Immature natural killer cell (primary cell): Measurements from ENCODE around the gene LEMD2. TPM values are rescaled to one million over a fixed set of nuclear protein-coding genes. Genes with fewer than 3 reads are reported as not detected.

Experiments used
- DNase-seq, 3 donors: peaks; one replicate each; pipeline ENCODE4 v3.0.0; 2022; ENCODE audit warnings: mixed read lengths in 1 of 3
- H3K27ac Mint-ChIP-seq, 6 donors: one replicate each; pipeline ENCODE4 v1.8.0; 2020; ENCODE audit warnings: mixed read lengths in 6 of 6, mild to moderate bottlenecking in 5 of 6, inconsistent platforms in 4 of 6, moderate library complexity in 3 of 6
- H3K27me3 Mint-ChIP-seq, 3 donors: one replicate each; pipeline ENCODE4 v1.8.0; 2020 to 2021; ENCODE audit warnings: low read depth in 3 of 3, mild to moderate bottlenecking in 3 of 3, mixed read lengths in 3 of 3, moderate library complexity in 3 of 3, inconsistent platforms in 1 of 3
- H3K36me3 Mint-ChIP-seq, 3 donors: one replicate each; pipeline ENCODE4 v1.8.0; 2020; ENCODE audit warnings: mixed read lengths in 3 of 3, inconsistent platforms in 2 of 3, mild to moderate bottlenecking in 2 of 3
- H3K4me1 Mint-ChIP-seq, 2 donors: one replicate each; pipeline ENCODE4 v1.8.0; 2020; ENCODE audit warnings: inconsistent platforms in 2 of 2, mild to moderate bottlenecking in 2 of 2, mixed read lengths in 2 of 2, moderate library complexity in 1 of 2
- H3K4me3 Mint-ChIP-seq, 5 donors: one replicate each; pipeline ENCODE4 v1.8.0; 2020; ENCODE audit warnings: mild to moderate bottlenecking in 5 of 5, mixed read lengths in 5 of 5, inconsistent platforms in 3 of 5, moderate library complexity in 3 of 5
- H3K9me3 Mint-ChIP-seq, 6 donors: one replicate each; pipeline ENCODE4 v1.8.0; 2020; ENCODE audit warnings: mild to moderate bottlenecking in 6 of 6, mixed read lengths in 6 of 6, inconsistent platforms in 4 of 6, moderate library complexity in 3 of 6
- polyA plus RNA-seq, 3 donors: library from polyadenylated mRNA; unstranded; fragments of 300-500 nt; fragmentation: Illumina TruSeq; gene quantifications; one replicate each; pipeline ENCODE4 v1.2.3, GENCODE V29; 2021

The LEMD2 gene
- polyA plus RNA-seq, 3 donors from 2014 or later = 22.6 to 39.8 (median 23.6) TPM

DNA sequence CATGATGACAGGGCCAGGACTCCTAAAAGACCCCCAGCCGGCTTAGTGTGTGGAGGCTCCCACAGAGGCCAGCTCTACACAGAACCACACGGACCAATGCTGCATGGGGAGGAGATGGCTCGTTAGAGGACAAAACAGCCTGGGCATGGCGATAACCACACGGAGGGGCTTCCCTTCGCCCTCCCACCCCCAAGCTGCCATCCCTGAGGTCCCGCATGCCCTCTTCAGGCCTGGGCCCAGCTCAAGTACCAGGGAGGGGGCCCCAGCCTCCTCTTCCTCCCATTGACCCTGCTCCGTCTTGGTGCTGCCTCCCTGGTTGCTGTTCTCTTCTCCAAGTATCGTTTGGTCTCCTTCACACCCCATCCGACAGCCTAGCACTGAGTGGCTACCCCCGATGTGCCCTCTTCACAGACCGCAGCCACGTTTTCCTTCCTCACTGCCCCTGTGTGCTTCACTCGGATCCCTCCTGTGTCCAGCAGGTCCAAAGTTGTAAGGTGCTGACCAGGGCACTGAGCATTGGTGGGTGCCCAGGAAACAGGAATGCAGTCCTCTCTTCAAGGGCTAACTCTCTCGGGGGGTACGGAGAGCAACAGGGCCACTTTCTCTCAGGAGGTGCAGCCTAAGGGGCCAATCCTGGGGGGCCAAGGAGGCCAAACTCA is 24.4 kb upstream of the LEMD2 start:
- Mint-ChIP-seq H3K4me3 (no peak overlapping the region), H3K4me1 (peaks cover 9 to 12% of the 10 kb centered on the region in 2 donors), H3K27me3 (peaks cover 19 to 24% (median 19%) of the 10 kb centered on the region in 3 donors), H3K9me3 (peaks cover 0 to 2% (median 0%) of the 10 kb centered on the region in 6 donors), H3K27ac (no peak overlapping the region), H3K36me3 (peaks cover 0 to 5% (median 0%) of the 10 kb centered on the region in 3 donors)
- no peak for DNase-seq

DNA sequence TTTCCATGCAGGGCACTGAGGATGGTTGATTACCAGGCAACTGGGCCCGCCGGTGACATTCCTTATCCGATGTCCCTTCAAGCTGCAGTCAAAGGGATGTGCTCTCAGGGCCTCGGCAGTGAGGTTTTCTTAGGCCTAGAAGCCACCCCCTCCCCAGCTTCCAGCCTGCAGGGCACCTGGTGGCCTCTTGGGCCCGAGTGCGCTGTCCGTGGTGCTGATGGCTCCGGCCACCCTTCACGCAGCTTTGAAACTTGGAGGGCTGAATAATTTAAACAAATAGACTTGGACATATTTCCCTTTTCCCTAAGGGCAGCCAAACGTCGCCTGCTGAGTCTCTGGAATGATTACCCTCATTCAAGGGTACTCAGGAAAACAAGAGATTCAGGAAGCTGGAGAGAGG is 23.7 kb upstream of the LEMD2 start:
- H3K4me1 Mint-ChIP-seq = peaks cover 16 to 19% of the 10 kb centered on the region in 2 donors
- DNase-seq = peak; percentile 21 to 45 (median 26)
- no peak overlapping the region for H3K27ac Mint-ChIP-seq
- no peak overlapping the region for H3K4me3 Mint-ChIP-seq
- H3K9me3 Mint-ChIP-seq = peaks cover 0 to 2% (median 0%) of the 10 kb centered on the region in 6 donors
- peaks cover 18 to 26% (median 19%) of the 10 kb centered on the region in 3 donors for H3K27me3 Mint-ChIP-seq
- peaks cover 0 to 8% (median 0%) of the 10 kb centered on the region in 3 donors for H3K36me3 Mint-ChIP-seq

DNA sequence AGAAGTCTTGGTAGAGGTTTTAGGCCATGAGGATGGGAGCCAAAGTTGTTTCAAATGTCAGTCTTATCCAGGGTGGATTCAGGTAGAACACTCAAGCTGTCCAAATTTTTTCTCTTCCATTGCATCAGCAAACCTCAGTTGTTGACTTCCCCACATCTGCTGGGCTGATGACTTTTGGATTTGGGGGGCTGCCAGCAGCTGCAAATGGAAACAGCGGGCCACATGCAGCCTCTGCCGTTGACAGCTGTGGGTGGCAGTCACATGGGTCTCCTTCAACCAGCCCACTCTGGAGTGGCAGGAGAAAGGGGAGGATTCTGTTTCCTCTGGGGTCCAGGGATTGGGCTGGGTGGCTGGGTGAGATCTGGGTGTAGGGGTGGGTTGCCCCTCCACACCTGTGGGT is 20.7 kb upstream of the LEMD2 start:
- Mint-ChIP-seq H3K36me3 (peaks cover 0 to 3% (median 0%) of the 10 kb centered on the region in 3 donors), H3K27ac (no peak overlapping the region), H3K9me3 (peaks cover 0 to 4% (median 0%) of the 10 kb centered on the region in 6 donors), H3K4me3 (no peak overlapping the region), H3K27me3 (peaks cover 18 to 33% (median 21%) of the 10 kb centered on the region in 3 donors), H3K4me1 (peaks cover 27 to 30% of the 10 kb centered on the region in 2 donors)
- DNase-seq = no peak

DNA sequence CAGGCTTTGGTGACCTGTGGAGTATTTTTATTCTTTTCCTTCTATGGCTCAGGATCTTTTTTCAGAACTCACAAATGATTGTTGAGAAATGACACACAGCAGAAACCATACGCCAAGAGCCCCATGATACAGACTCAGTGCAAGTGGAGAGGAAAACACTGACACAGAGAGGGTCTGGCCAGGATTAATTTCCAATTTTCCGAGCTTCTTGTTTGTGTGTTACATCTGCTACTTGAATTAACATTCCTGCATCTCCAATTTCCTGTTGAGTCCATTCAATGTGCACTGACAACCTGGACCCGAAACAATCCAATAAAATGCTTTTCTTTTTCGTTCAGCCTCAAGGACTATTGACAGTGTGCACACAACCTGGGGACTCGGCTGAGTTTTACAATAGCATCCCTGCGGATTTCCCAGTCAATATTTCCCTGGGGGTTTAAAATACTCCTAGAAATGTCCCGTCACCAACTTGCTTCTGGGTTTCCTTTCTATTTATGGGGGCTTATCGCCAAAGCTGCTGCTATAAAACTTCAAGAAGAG is 19.8 kb upstream of the LEMD2 start:
- H3K4me1 Mint-ChIP-seq = peaks cover 27 to 30% of the 10 kb centered on the region in 2 donors
- DNase-seq = no peak
- peaks cover 0 to 4% (median 0%) of the 10 kb centered on the region in 6 donors for H3K9me3 Mint-ChIP-seq
- H3K27ac Mint-ChIP-seq = no peak overlapping the region
- H3K4me3 Mint-ChIP-seq = peak overlapping the region in 1 of 5 donors; percentile 19
- peaks cover 0 to 3% (median 0%) of the 10 kb centered on the region in 3 donors for H3K36me3 Mint-ChIP-seq
- H3K27me3 Mint-ChIP-seq = peaks cover 18 to 35% (median 21%) of the 10 kb centered on the region in 3 donors

DNA sequence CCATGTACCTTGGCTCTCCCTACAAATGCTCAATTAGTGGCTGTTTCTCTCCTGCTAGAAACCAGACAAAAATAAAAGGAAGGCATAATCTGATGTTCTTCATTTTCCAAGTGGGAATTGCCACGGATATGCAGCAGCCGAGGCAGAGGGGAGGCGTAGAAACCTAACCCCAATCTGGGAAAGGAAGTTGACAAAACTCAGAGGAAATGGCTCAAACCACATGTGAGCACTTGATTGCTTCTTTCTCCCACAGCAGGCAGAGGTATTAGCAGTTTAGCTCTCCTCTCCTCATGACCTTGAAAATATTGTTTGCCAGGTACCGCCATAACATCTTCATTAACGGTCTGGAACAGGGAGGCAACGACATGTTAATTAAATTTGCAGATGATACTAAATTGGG is 18.7 kb upstream of the LEMD2 start:
- peaks cover 0 to 4% (median 0%) of the 10 kb centered on the region in 6 donors for H3K9me3 Mint-ChIP-seq
- peak overlapping the region; percentile 2 to 84 (median 68) for H3K4me3 Mint-ChIP-seq
- no peak overlapping the region for H3K27ac Mint-ChIP-seq
- peaks cover 27 to 30% of the 10 kb centered on the region in 2 donors for H3K4me1 Mint-ChIP-seq
- H3K36me3 Mint-ChIP-seq = peaks cover 0 to 3% (median 0%) of the 10 kb centered on the region in 3 donors
- H3K27me3 Mint-ChIP-seq = peaks cover 17 to 28% (median 19%) of the 10 kb centered on the region in 3 donors
- DNase-seq = no peak

DNA sequence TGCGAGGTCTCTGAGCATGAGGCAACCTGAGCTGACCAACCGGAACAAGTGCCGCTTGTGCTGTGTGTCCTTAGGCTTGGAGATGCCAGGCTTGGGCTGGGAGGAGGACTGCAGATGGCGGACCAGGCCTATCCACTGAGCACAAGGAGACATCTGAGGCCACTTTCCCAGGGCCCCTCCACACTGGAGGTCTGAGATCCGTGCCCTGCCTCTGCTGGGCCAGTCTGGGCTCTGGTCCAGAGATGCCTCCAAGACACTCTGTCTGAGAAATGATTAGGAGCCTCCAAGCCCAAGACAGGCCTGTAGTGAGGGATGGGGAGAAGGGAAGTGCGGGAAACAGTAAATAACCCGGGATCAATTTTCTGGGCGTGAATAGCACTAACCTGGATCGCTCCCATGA is 17.9 kb upstream of the LEMD2 start:
- H3K4me3 Mint-ChIP-seq = peak overlapping the region in 3 of 5 donors; percentile 21 to 84 (median 80)

DNA sequence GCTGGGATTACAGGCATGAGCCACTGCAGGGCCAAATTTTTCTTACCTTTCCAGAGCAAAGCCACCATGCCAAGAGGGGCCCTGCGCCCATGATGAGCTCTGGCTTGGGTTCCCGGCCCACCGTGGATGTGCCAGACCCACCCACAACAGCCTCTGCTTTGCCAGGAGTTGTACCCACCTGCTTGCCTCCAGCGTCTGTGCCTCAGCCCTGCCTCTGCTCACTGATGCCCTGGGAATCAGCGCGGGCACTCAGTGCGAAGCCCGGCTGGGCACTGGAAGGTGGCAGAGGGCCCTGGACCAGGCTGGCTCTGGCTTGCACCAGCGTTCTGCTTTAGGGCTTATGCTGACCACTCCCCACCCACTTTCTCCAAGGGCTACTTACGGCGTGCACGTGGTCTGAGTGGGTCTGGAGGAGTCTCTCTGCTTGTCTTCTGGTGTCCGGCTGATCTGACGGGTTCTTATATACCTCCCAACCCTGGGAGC is 14.7 kb upstream of the LEMD2 start, which contains the start of gene MLN:
Gene MLN, minus strand, starts transcription at position 433 of the 483 bp plus-strand sequence. CDS start 2,840 bp downstream, outside the sequence.
- no peak within 1 kb of the TSS for H3K4me3 Mint-ChIP-seq
- H3K27ac Mint-ChIP-seq = no peak within 1 kb of the TSS
- peaks cover 0 to 3% (median 0%) of the 10 kb centered on the region in 6 donors for H3K9me3 Mint-ChIP-seq
- no peak for DNase-seq
- H3K36me3 Mint-ChIP-seq = peaks cover 0 to 6% (median 0%) of the 10 kb centered on the region in 3 donors
- H3K27me3 Mint-ChIP-seq = peaks cover 3 to 22% (median 8%) of the 10 kb centered on the region in 3 donors
- peaks cover 17 to 23% of the 10 kb centered on the region in 2 donors for H3K4me1 Mint-ChIP-seq

More for the DNA sequence above, 17.9 kb upstream of the LEMD2 start:
- peaks cover 27 to 30% of the 10 kb centered on the region in 2 donors for H3K4me1 Mint-ChIP-seq
- H3K27me3 Mint-ChIP-seq = peaks cover 14 to 21% (median 15%) of the 10 kb centered on the region in 3 donors
- DNase-seq = no peak
- no peak overlapping the region for H3K27ac Mint-ChIP-seq
- H3K36me3 Mint-ChIP-seq = peaks cover 0 to 3% (median 0%) of the 10 kb centered on the region in 3 donors
- peaks cover 0 to 3% (median 0%) of the 10 kb centered on the region in 6 donors for H3K9me3 Mint-ChIP-seq

DNA sequence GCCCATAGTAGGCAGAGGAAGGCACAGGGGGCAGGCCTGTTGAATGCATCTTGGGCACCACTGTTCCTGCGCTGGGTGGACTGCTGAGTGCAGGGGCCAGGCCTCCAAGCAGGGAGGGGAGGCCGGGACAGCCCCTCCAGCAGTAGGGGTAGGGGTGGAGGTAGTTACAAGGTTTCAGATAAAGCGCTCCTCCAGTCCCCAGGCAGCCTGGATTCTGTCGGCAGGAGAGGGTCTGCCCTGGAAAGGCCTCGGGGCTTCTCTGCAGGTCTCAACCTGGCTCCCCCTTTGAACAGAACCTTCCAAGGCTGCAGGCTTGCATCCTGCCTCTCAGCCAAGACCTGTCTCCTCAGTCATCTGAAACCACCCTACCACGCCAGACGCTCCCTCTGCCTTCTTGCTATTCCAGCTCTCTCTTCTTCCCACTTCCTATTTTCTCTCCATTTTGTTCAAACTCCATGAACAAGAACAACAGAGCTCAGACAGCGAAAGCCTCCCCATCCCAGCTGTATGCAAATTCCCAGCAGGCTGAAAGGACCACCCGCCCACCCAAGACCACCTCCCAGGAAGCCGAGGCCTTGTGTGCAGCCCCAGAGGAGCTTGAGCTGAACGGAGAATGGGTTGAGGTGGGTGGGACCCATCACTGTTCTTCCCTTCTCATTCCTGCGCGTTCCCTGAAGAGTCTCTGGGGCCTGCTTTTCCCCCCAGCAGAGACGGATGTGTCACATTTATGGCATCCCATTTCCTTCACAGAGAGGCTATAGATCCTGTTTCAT is 13.4 kb upstream of the LEMD2 start:
- no peak for DNase-seq
- H3K9me3 Mint-ChIP-seq = peaks cover 0 to 3% (median 0%) of the 10 kb centered on the region in 6 donors
- H3K4me3 Mint-ChIP-seq = no peak overlapping the region
- H3K27ac Mint-ChIP-seq = no peak overlapping the region
- H3K36me3 Mint-ChIP-seq = peaks cover 0 to 5% (median 0%) of the 10 kb centered on the region in 3 donors
- H3K27me3 Mint-ChIP-seq = peaks cover 5 to 21% (median 13%) of the 10 kb centered on the region in 3 donors
- H3K4me1 Mint-ChIP-seq = peaks cover 5 to 11% of the 10 kb centered on the region in 2 donors

DNA sequence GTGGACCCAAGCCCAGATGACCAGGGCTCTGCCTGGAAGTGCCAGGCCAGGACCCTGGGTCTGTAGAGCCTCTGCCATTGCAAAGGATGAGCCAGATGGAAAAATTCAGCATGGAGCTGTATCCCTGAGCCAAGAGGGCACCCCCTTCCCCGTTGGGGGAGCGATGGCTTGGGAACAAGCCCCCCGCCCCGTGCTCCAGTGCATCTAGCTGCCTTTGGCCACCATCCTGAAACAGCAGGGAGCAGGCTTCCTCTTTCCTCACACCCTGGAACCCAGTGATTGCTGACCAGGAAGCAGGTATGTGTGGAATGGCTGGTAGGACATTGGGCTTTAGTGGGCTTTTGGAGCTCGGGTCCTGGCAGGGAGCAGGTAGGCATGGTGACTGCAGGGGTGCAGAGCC is 12.7 kb upstream of the LEMD2 start:
- H3K27ac Mint-ChIP-seq = no peak overlapping the region
- peaks cover 5 to 17% (median 14%) of the 10 kb centered on the region in 3 donors for H3K27me3 Mint-ChIP-seq
- peaks cover 0 to 3% of the 10 kb centered on the region in 2 donors for H3K4me1 Mint-ChIP-seq
- peaks cover 0 to 8% (median 0%) of the 10 kb centered on the region in 3 donors for H3K36me3 Mint-ChIP-seq
- no peak for DNase-seq
- H3K9me3 Mint-ChIP-seq = peaks cover 0 to 3% (median 0%) of the 10 kb centered on the region in 6 donors
- H3K4me3 Mint-ChIP-seq = no peak overlapping the region

DNA sequence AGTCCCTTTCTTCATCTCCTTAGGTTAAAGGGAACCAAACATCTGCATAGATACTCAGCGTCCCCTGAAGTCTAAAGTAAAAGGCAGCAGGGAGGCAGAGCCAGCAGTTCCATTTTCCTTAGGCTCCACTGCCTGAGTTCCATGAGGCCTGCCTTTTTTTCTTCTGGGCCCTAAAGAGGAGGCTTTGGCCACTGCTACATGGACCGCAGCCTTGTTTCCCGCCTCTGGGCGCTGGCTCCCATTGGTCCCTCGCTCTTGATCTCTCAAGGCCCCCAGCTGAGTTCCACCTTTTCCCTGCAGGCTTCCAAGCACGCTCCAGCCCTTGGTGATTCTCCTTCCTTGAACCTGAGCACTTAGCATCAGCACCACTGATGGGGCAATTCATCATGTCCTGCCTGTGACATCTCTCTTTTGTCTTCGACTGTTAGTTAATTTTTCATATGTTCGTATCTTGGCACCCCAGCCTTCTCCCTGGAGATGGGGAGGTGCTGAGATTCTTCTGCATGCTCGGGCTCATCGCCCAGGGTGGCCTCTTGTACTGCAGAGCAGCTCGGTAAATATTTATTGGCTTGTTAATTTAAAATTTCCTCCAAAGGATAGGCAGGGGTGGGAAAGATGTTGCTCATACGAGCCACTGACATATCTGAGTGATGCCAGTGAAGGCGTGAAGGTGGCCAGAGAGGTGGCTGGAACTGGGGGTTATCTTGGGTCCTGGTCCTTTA is 11.5 kb upstream of the LEMD2 start:
- DNase-seq = no peak
- H3K27me3 Mint-ChIP-seq = peaks cover 5 to 17% (median 14%) of the 10 kb centered on the region in 3 donors
- H3K36me3 Mint-ChIP-seq = peaks cover 0 to 8% (median 0%) of the 10 kb centered on the region in 3 donors
- H3K4me1 Mint-ChIP-seq = no peaks in the 10 kb centered on the region
- H3K9me3 Mint-ChIP-seq = peaks cover 0 to 3% (median 0%) of the 10 kb centered on the region in 6 donors
- H3K27ac Mint-ChIP-seq = no peak overlapping the region
- H3K4me3 Mint-ChIP-seq = no peak overlapping the region

DNA sequence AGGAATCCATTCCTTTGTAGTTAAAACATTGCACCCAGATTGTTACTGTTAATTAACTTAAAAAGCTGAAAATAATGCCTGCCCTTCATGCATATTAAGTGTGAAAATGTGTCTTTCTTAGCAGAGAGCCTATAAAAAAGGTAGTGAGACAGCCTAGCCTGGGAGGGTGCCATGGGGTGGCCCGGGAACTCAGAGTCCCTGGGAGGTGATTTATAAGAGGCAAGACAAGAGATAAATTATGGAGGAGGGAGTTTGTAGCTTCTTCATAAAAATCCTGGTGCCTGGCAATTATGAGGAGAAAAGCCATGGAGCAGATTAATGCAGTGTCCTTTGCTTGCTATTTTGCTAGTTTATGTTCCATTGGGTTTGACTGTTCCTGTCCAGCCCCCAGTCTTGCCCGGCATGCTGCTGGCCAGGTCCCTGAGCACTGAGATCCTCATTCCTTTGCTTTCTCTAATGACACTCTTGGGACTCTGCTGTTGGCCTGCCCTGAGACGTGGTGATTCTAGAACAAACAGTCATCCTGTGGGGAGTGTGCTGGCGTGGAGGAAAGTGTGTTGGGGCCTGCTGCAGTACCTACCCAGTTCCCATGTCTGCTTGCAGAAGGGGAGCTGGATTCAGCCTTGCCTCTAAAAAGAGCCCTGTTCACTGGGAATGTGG is 10.7 kb upstream of the LEMD2 start:
- Mint-ChIP-seq H3K27ac (peak overlapping the region in 1 of 6 donors; percentile 42), H3K4me1 (no peaks in the 10 kb centered on the region), H3K4me3 (no peak overlapping the region), H3K36me3 (peaks cover 0 to 8% (median 0%) of the 10 kb centered on the region in 3 donors), H3K9me3 (no peaks in the 10 kb centered on the region), H3K27me3 (peaks cover 2 to 16% (median 11%) of the 10 kb centered on the region in 3 donors)
- DNase-seq = no peak

DNA sequence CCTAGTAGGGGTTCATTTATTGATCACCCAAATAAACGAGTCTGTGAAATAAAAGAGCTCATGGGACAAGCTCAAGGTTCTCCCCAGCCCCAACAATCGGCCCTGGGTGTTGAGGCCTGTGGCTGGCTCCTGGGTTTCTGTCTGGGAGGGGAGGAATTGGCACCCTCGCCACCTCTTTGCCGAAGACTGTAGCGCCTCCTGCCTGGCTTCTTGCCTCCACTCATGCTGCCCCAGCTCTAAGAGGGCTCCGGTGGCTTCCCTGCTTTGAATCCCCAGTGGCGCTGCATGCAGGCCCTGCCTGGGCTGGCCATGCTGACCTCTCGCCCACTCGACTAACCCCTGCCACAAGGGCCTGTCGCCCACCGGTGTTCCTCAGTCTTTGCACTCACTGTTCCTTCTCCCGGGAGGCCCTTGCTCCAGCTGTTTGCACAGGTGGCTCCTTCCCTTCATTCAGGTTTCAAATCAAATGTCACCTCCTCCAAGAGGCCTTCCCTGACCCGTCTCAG is 9.5 kb upstream of the LEMD2 start:
- H3K27me3 Mint-ChIP-seq = peaks cover 2 to 13% (median 10%) of the 10 kb centered on the region in 3 donors
- no peaks in the 10 kb centered on the region for H3K9me3 Mint-ChIP-seq
- peaks cover 0 to 8% (median 0%) of the 10 kb centered on the region in 3 donors for H3K36me3 Mint-ChIP-seq
- H3K4me3 Mint-ChIP-seq = no peak overlapping the region
- H3K27ac Mint-ChIP-seq = no peak overlapping the region
- DNase-seq = no peak
- H3K4me1 Mint-ChIP-seq = no peaks in the 10 kb centered on the region
